HCT116 (cell line): ENCODE results near the gene TNFRSF19.

Source experiments
- CTCF ChIP-seq, 3 experiments: fragments of 200-600 bp in 1 of 3; sonication (generic) in 1 of 3; IDR thresholded peaks in 2 of 3; conservative IDR thresholded peaks in 1 of 3; 2 replicates each; pipeline ENCODE4 v1.5.1; 2012 to 2017; ENCODE audit warnings: low read depth in 2 of 3, low read length in 2 of 3, antibody characterized with exemption in 1 of 3, borderline replicate concordance in 1 of 3, control low read depth in 1 of 3, mild to moderate bottlenecking in 1 of 3, mixed read lengths in 1 of 3, mixed run types in 1 of 3, moderate library complexity in 1 of 3; ENCODE audit not compliant: insufficient read depth in 1 of 3
- EZH2 ChIP-seq: fragments of 200-600 bp; sonication (generic); IDR thresholded peaks from 2 replicates; pipeline ENCODE4 v1.6.1; 2017; ENCODE audit warnings: antibody characterized with exemption, mixed run types
- JUND ChIP-seq: IDR thresholded peaks from 2 replicates; pipeline ENCODE4 v1.6.1; 2012
- MAX ChIP-seq: IDR thresholded peaks from 2 replicates; pipeline ENCODE4 v1.6.1; 2012
- POLR2A ChIP-seq: IDR thresholded peaks from 2 replicates; pipeline ENCODE4 v1.7.0; 2011; ENCODE audit warnings: borderline replicate concordance; ENCODE audit not compliant: insufficient read depth, insufficient read length; ENCODE audit errors: extremely low read depth
- POLR2AphosphoS5 ChIP-seq: IDR thresholded peaks from 2 replicates; pipeline ENCODE4 v1.6.1; 2011; ENCODE audit warnings: mild to moderate bottlenecking, low read depth, low read length, moderate library complexity
- RAD21 ChIP-seq: IDR thresholded peaks from 2 replicates; pipeline ENCODE4 v1.6.1; 2012; ENCODE audit warnings: low read depth, mild to moderate bottlenecking
- REST ChIP-seq: IDR thresholded peaks from 2 replicates; pipeline ENCODE4 v1.6.1; 2012; ENCODE audit warnings: low read depth
- SIN3A ChIP-seq: IDR thresholded peaks from 2 replicates; pipeline ENCODE4 v1.6.1; 2012; ENCODE audit warnings: low read depth
- SRF ChIP-seq: IDR thresholded peaks from 2 replicates; pipeline ENCODE4 v1.6.1; 2012; ENCODE audit warnings: low read depth
- TCF7L2 ChIP-seq: IDR thresholded peaks from 2 replicates; pipeline ENCODE4 v1.7.0; 2011; ENCODE audit warnings: borderline replicate concordance, inconsistent platforms; ENCODE audit not compliant: insufficient read depth, insufficient read length; ENCODE audit errors: extremely low read depth
- YY1 ChIP-seq: IDR thresholded peaks from 2 replicates; pipeline ENCODE4 v1.6.1; 2011; ENCODE audit warnings: low read length, low read depth, moderate library complexity, mild to moderate bottlenecking; ENCODE audit not compliant: insufficient replicate concordance; ENCODE audit errors: extremely low read depth

DNA sequence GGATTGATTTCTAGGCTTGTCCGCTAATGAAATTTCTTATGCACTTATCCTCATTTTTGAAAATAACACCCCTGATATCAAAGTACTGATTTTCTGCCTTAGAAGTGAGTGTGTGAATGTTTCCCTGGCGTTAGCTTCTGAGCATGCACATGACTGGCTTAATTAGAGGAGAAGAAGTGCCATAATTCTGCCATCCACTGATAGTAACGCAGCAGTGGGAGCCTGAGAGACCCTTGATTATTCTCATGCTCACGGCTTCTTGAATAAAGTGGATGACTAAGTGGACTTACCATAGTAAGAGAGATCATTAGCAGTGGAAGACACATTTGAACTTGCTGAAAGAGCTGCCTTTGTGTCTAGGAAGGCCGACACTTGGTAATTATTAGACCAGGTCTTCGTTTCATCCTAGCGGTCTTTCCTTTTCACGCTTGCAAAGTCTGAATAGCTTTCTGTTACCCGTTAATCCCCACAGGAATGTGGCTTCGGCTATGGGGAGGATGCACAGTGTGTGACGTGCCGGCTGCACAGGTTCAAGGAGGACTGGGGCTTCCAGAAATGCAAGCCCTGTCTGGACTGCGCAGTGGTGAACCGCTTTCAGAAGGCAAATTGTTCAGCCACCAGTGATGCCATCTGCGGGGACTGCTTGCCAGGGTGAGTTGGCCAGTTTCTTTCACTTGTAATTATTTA is 45.3 kb downstream of the TNFRSF19 start:
- TF ChIP-seq MAX (no peak), POLR2A (no peak), SRF (no peak), YY1 (no peak), CTCF (IDR thresholded peaks at IDR 0.05 in 2 of 3, conservative IDR thresholded peaks at IDR 0.05 in 1 of 3; ENCODE audit: borderline replicate concordance in 1 of 3, insufficient read depth in 1 of 3, low read depth in 2 of 3, low read length in 2 of 3) (no peak), REST (no peak), JUND (no peak), EZH2 (no peak), SIN3A (no peak), POLR2AphosphoS5 (no peak), RAD21 (no peak), TCF7L2 (no peak)
